ENCODE data around the gene ODAD4. TPM values are rescaled to one million over a fixed set of nuclear protein-coding genes. Genes with fewer than 3 reads are reported as not detected.

ODAD4 gene
- 6.0 TPM for total RNA-seq
- polyA plus RNA-seq (ENCODE audit: insufficient read depth, low read depth, low replicate concordance) = 4.6 TPM
- long read RNA-seq, donor 1, partial matches to known transcripts = 94 of 95 reads
- long read RNA-seq, donor 1, other reads (novel, unspliced or antisense) = 0 of 95 reads
- long read RNA-seq, donor 2 = 0 reads
- long read RNA-seq, donor 3, partial matches to known transcripts = 66 of 66 reads
- long read RNA-seq, donor 3, other reads (novel, unspliced or antisense) = 0 of 66 reads
- long read RNA-seq, donor 4, partial matches to known transcripts = 76 of 110 reads
- long read RNA-seq, donor 4, other reads (novel, unspliced or antisense) = 34 of 110 reads
- long read RNA-seq, donor 5 = 0 reads
- long read RNA-seq, donor 6, partial matches to known transcripts = 84 of 119 reads
- long read RNA-seq, donor 6, other reads (novel, unspliced or antisense) = 35 of 119 reads
- long read RNA-seq, donor 7, partial matches to known transcripts = 3 of 7 reads
- long read RNA-seq, donor 7, other reads (novel, unspliced or antisense) = 2 of 7 reads
- long read RNA-seq, donor 8 = 0 reads
- long read RNA-seq, donor 9, partial matches to known transcripts = 0 of 1 reads
- long read RNA-seq, donor 9, other reads (novel, unspliced or antisense) = 0 of 1 reads
- long read RNA-seq, donor 10 = 0 reads

- peak within 1 kb of the TSS; percentile 87 to 98 (median 98) for H3K4me3 ChIP-seq (ENCODE audit: low read length in 3 of 3)
- TF ChIP-seq CTCF (IDR thresholded peaks at IDR 0.05; ENCODE audit: borderline replicate concordance, extremely low read depth, insufficient read depth) = peak; percentile 52
- intact Hi-C loops (cut with DNase I) = no loop called here
- H3K27ac ChIP-seq (ENCODE audit: low read depth in 2 of 2, low read length in 2 of 2) = peak within 1 kb of the TSS; percentile 71 to 92
- peaks cover 0 to 1% (median 0%) of the 10 kb centered on the region in 3 donors for H3K36me3 ChIP-seq (ENCODE audit: control insufficient read depth in 2 of 3, insufficient read depth in 3 of 3, low read length in 3 of 3)
- no peaks in the 10 kb centered on the region for H3K9me3 ChIP-seq (ENCODE audit: control insufficient read depth in 2 of 3, insufficient read depth in 1 of 3, low read length in 3 of 3)
- H3K27me3 ChIP-seq (ENCODE audit: control insufficient read depth, insufficient read depth, low read length) = no peaks in the 10 kb centered on the region
- DNase-seq = peak; percentile 96 to 99 (median 98)
- peak within 1 kb of the TSS; percentile 72 to 99 (median 97) for H3K9ac ChIP-seq (ENCODE audit: low read length in 3 of 3)
- peaks cover 0 to 6% (median 5%) of the 10 kb centered on the region in 3 donors for H3K4me1 ChIP-seq (ENCODE audit: control insufficient read depth in 2 of 3, insufficient read depth in 2 of 3, low read depth in 1 of 3, low read length in 3 of 3)
- FAIRE-seq = no peak
These were observed at the start of gene ODAD4 for GRCh38 chr17:41930009-41930832. Gene ODAD4, plus strand, starts transcription at chr17:41930617. Its CDS starts 107 bp downstream, at chr17:41930724.

DNA sequence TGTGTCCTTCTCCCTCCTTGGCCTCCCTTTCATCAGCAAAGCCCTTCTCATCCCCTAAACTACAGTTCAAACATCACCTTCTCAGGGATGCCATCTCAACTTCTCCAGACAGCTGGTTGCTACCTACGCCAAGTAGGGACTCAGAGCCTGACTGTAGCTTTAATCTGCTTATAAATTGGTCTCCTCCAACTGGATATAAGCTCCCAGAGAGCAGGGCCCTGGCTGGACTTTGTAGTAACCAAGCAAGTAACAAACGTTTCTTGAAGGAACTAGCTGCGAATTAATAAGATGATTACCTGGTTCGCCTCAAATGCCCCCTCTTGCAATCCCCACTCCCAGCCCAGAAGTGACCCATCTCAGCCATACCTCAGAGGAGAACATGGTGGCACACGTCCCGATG is 47.7 kb upstream of the ODAD4 start:
- H3K27ac ChIP-seq (ENCODE audit: low read depth in 2 of 2, low read length in 2 of 2) = no peak overlapping the region
- H3K4me1 ChIP-seq (ENCODE audit: control insufficient read depth in 2 of 3, insufficient read depth in 2 of 3, low read depth in 1 of 3, low read length in 3 of 3) = no peaks in the 10 kb centered on the region
- H3K4me3 ChIP-seq (ENCODE audit: low read length in 3 of 3) = no peak overlapping the region
- DNase-seq (no peak), FAIRE-seq (no peak)
- no peaks in the 10 kb centered on the region for H3K9me3 ChIP-seq (ENCODE audit: control insufficient read depth in 2 of 3, insufficient read depth in 1 of 3, low read length in 3 of 3)
- H3K36me3 ChIP-seq (ENCODE audit: control insufficient read depth in 2 of 3, insufficient read depth in 3 of 3, low read length in 3 of 3) = peaks cover 12 to 71% (median 46%) of the 10 kb centered on the region in 3 donors
- intact Hi-C loops (cut with DNase I) = no loop called here
- no peak overlapping the region for H3K9ac ChIP-seq (ENCODE audit: low read length in 3 of 3)
- TF ChIP-seq CTCF (IDR thresholded peaks at IDR 0.05; ENCODE audit: borderline replicate concordance, extremely low read depth, insufficient read depth) = no peak
- no peaks in the 10 kb centered on the region for H3K27me3 ChIP-seq (ENCODE audit: control insufficient read depth, insufficient read depth, low read length)

GRCh38 chr17:41885733-41886132 is 44.7 kb upstream of the ODAD4 start:
- Histone ChIP-seq H3K27me3 (ENCODE audit: control insufficient read depth, insufficient read depth, low read length) (no peaks in the 10 kb centered on the region), H3K9ac (ENCODE audit: low read length in 3 of 3) (no peak overlapping the region), H3K36me3 (ENCODE audit: control insufficient read depth in 2 of 3, insufficient read depth in 3 of 3, low read length in 3 of 3) (peaks cover 5 to 69% (median 38%) of the 10 kb centered on the region in 3 donors), H3K27ac (ENCODE audit: low read depth in 2 of 2, low read length in 2 of 2) (no peak overlapping the region), H3K9me3 (ENCODE audit: control insufficient read depth in 2 of 3, insufficient read depth in 1 of 3, low read length in 3 of 3) (no peaks in the 10 kb centered on the region), H3K4me3 (ENCODE audit: low read length in 3 of 3) (no peak overlapping the region), H3K4me1 (ENCODE audit: control insufficient read depth in 2 of 3, insufficient read depth in 2 of 3, low read depth in 1 of 3, low read length in 3 of 3) (no peaks in the 10 kb centered on the region)
- peak in 3 of 5 donors; percentile 44 to 54 (median 46) for DNase-seq
- FAIRE-seq = no peak
- intact Hi-C loops (cut with DNase I) = no loop called here
- TF ChIP-seq CTCF (IDR thresholded peaks at IDR 0.05; ENCODE audit: borderline replicate concordance, extremely low read depth, insufficient read depth) = peak; percentile 27

All from kidney (tissue), 22 donors.